PC-3 (cell line): ENCODE measurements around the gene ENAM.

Experiments used
- EZH2 ChIP-seq: fragments of 300-600 bp; sonication (generic); IDR thresholded peaks from one replicate; pipeline ENCODE4 v1.6.1; 2017; ENCODE audit warnings: antibody characterized with exemption, mild to moderate bottlenecking, low read length; ENCODE audit not compliant: unreplicated experiment
- TF ChIP-seq, protein P1 (sequence below): fragments of 300-600 bp; sonication (generic); conservative IDR thresholded peaks from 2 replicates; pipeline ENCODE4 v1.5.1; 2017; ENCODE audit warnings: antibody characterized with exemption, low read depth, mild to moderate bottlenecking, low read length

DNA sequence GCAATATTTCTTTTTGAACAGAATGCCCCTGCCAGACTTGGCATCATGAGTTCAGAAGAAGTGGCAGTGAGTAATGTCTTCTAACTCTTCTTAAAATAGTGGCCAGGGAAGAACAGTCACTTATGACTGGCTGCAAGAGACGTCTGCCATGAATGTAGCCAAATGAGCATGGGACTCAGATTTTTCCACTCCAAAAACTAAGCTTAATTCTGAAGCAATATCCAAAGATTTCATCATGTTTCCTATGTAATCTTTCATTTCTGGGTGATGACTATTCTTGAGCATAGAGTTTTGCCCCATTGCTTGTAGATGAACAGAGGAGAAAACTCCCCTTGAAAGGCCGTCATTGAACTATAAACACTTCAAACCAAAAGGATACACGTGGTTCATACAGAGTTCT, 24.7 kb upstream of the ENAM start:
- TF ChIP-seq, protein P1, sequence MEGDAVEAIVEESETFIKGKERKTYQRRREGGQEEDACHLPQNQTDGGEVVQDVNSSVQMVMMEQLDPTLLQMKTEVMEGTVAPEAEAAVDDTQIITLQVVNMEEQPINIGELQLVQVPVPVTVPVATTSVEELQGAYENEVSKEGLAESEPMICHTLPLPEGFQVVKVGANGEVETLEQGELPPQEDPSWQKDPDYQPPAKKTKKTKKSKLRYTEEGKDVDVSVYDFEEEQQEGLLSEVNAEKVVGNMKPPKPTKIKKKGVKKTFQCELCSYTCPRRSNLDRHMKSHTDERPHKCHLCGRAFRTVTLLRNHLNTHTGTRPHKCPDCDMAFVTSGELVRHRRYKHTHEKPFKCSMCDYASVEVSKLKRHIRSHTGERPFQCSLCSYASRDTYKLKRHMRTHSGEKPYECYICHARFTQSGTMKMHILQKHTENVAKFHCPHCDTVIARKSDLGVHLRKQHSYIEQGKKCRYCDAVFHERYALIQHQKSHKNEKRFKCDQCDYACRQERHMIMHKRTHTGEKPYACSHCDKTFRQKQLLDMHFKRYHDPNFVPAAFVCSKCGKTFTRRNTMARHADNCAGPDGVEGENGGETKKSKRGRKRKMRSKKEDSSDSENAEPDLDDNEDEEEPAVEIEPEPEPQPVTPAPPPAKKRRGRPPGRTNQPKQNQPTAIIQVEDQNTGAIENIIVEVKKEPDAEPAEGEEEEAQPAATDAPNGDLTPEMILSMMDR = no peak
- no peak for TF ChIP-seq EZH2
